Measurements from ENCODE around the gene CASZ1. TPM values are rescaled to one million over a fixed set of nuclear protein-coding genes. Genes with fewer than 3 reads are reported as not detected.

Gene CASZ1
- total RNA-seq, 2 experiments from 2014 or later, result 2.9 to 4.1 TPM

DNA sequence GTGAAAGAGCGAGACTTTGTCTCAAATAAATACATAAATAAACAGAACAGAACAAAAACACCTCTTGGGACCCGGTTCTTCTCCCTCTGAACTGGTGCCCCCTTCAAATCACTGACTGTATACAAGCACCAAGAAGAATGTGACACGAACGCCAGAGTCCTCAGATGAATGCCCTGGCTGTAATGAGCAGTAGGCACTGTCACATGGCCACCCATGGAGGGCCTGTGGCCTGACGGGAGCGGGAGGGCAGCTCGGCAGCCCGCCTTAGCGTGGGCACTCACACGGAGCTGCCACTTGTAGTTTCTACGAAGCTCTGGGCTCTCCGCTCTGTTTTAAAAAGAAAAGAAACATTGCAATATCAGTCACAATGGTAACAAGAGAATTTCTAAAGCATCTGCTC is 175.7 kb downstream of the CASZ1 start:
- H3K4me3 Mint-ChIP-seq, result no peak overlapping the region
- ATAC-seq, result no peak
- POLR2A ChIA-PET, result no interaction called here

GRCh38 chr1:10617931-10618885 is 178.2 kb downstream of the CASZ1 start:
- intact Hi-C loops (cut with micrococcal nuclease), result no loop called here
- TF ChIP-seq, protein P1, sequence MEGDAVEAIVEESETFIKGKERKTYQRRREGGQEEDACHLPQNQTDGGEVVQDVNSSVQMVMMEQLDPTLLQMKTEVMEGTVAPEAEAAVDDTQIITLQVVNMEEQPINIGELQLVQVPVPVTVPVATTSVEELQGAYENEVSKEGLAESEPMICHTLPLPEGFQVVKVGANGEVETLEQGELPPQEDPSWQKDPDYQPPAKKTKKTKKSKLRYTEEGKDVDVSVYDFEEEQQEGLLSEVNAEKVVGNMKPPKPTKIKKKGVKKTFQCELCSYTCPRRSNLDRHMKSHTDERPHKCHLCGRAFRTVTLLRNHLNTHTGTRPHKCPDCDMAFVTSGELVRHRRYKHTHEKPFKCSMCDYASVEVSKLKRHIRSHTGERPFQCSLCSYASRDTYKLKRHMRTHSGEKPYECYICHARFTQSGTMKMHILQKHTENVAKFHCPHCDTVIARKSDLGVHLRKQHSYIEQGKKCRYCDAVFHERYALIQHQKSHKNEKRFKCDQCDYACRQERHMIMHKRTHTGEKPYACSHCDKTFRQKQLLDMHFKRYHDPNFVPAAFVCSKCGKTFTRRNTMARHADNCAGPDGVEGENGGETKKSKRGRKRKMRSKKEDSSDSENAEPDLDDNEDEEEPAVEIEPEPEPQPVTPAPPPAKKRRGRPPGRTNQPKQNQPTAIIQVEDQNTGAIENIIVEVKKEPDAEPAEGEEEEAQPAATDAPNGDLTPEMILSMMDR (IDR thresholded peaks at IDR 0.05), result no peak
- ChIA-PET POLR2A (no interaction called here), CTCF (interaction anchor here (1.3 to 2.0 kb wide), 2 partner anchors 111 to 123 kb away, joined by 4 to 6 read pairs; no protein-coding TSS in a partner anchor)
- Mint-ChIP-seq H3K4me1 (ENCODE audit: low read depth) (no peaks in the 10 kb centered on the region), H3K4me3 (no peak overlapping the region), H3K9me3 (no peaks in the 10 kb centered on the region), H3K27ac (no peak overlapping the region), H3K36me3 (ENCODE audit: low read depth) (no peaks in the 10 kb centered on the region), H3K27me3 (no peaks in the 10 kb centered on the region)
- no peak for DNase-seq
- ATAC-seq, result no peak

More for the DNA sequence above, 175.7 kb downstream of the CASZ1 start:
- no peaks in the 10 kb centered on the region for H3K9me3 Mint-ChIP-seq
- no peaks in the 10 kb centered on the region for H3K27me3 Mint-ChIP-seq
- no peaks in the 10 kb centered on the region for H3K4me1 Mint-ChIP-seq (ENCODE audit: low read depth)
- no peak overlapping the region for H3K27ac Mint-ChIP-seq
- TF ChIP-seq, protein P1 (IDR thresholded peaks at IDR 0.05), result no peak
- intact Hi-C loops (cut with micrococcal nuclease), result no loop called here
- CTCF ChIA-PET, result no interaction called here
- no peaks in the 10 kb centered on the region for H3K36me3 Mint-ChIP-seq (ENCODE audit: low read depth)
- DNase-seq, result no peak

DNA sequence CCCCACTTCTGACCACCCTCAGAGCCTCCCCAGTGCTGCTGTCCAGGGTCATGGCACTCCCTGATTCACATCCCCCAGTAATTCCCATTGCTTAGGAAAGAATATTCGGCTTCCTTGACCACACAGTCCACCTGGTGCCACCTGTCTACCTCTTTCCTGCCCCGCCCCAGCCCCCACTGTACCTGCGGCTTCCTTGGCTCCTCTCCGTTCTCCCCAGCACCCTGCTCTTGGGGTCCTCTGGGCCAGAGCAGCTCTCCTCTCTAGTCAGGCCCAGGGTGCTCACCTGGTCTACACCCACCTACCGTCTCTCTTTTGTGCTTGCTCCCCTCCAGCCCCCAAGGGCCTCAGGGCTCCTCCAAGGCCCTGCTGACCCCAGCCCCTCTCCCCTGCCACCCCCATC is 179.1 kb downstream of the CASZ1 start:
- no peak for ATAC-seq
- H3K27me3 Mint-ChIP-seq, result no peaks in the 10 kb centered on the region
- H3K36me3 Mint-ChIP-seq (ENCODE audit: low read depth), result no peaks in the 10 kb centered on the region
- H3K9me3 Mint-ChIP-seq, result no peaks in the 10 kb centered on the region
- ChIA-PET POLR2A (no interaction called here), CTCF (no interaction called here)
- no peaks in the 10 kb centered on the region for H3K4me1 Mint-ChIP-seq (ENCODE audit: low read depth)
- DNase-seq, result no peak
- intact Hi-C loops (cut with micrococcal nuclease), result no loop called here
- no peak overlapping the region for H3K4me3 Mint-ChIP-seq
- H3K27ac Mint-ChIP-seq, result no peak overlapping the region
- TF ChIP-seq, protein P1 (IDR thresholded peaks at IDR 0.05), result no peak

GRCh38 chr1:10616696-10617095 is 179.8 kb downstream of the CASZ1 start:
- ATAC-seq, result no peak
- H3K27ac Mint-ChIP-seq, result no peak overlapping the region
- no peak for DNase-seq
- no peak overlapping the region for H3K4me3 Mint-ChIP-seq
- no peaks in the 10 kb centered on the region for H3K9me3 Mint-ChIP-seq
- intact Hi-C loops (cut with micrococcal nuclease), result no loop called here
- ChIA-PET CTCF (no interaction called here), POLR2A (no interaction called here)
- no peaks in the 10 kb centered on the region for H3K4me1 Mint-ChIP-seq (ENCODE audit: low read depth)
- H3K27me3 Mint-ChIP-seq, result no peaks in the 10 kb centered on the region
- TF ChIP-seq, protein P1 (IDR thresholded peaks at IDR 0.05), result no peak
- no peaks in the 10 kb centered on the region for H3K36me3 Mint-ChIP-seq (ENCODE audit: low read depth)

GRCh38 chr1:10615932-10616671 is 180.3 kb downstream of the CASZ1 start:
- no peaks in the 10 kb centered on the region for H3K36me3 Mint-ChIP-seq (ENCODE audit: low read depth)
- H3K4me1 Mint-ChIP-seq (ENCODE audit: low read depth), result no peaks in the 10 kb centered on the region
- POLR2A ChIA-PET, result no interaction called here
- H3K9me3 Mint-ChIP-seq, result no peaks in the 10 kb centered on the region
- TF ChIP-seq, protein P1 (IDR thresholded peaks at IDR 0.05), result no peak
- intact Hi-C loops (cut with micrococcal nuclease), result no loop called here
- H3K27ac Mint-ChIP-seq, result no peak overlapping the region
- H3K4me3 Mint-ChIP-seq, result no peak overlapping the region
- CTCF ChIA-PET, result no interaction called here
- H3K27me3 Mint-ChIP-seq, result no peaks in the 10 kb centered on the region
- DNase-seq (no peak), ATAC-seq (no peak)
